T-helper 17 cell (primary cell): Measurements from ENCODE around the gene SUPT16H. TPM values are rescaled to one million over a fixed set of nuclear protein-coding genes. Genes with fewer than 3 reads are reported as not detected.
A peak's percentile ranks its signal among the peaks of the same experiment; 100 is the strongest.

Experiments used
- ATAC-seq: fragments of 150-1000 bp; cut with Tn5 transposase; 2 replicates; pipeline ENCODE4 v1.10.0; 2021; ENCODE audit warnings: mild to moderate bottlenecking, moderate library complexity
- DNase-seq, 3 donors: peaks; one replicate each; pipeline versions ENCODE4 v3.0.0 to v3.0.0-alpha.2; 2020 to 2021
- H3K9me3 ChIP-seq: one replicate; pipeline ENCODE4 v1.7.0; 2013; ENCODE audit warnings: low read length, mild to moderate bottlenecking; ENCODE audit not compliant: control insufficient read depth, poor library complexity, severe bottlenecking
- H3K27ac Mint-ChIP-seq: one replicate; pipeline ENCODE4 v1.8.0; 2022; ENCODE audit warnings: mild to moderate bottlenecking, moderate library complexity, mixed read lengths
- H3K27me3 Mint-ChIP-seq: one replicate; pipeline ENCODE4 v1.8.0; 2022; ENCODE audit warnings: mixed read lengths
- H3K36me3 Mint-ChIP-seq: one replicate; pipeline ENCODE4 v1.8.0; 2022; ENCODE audit warnings: low read depth, mixed read lengths
- H3K4me1 Mint-ChIP-seq: one replicate; pipeline ENCODE4 v1.8.0; 2022; ENCODE audit warnings: mild to moderate bottlenecking, mixed read lengths
- H3K4me3 Mint-ChIP-seq: one replicate; pipeline ENCODE4 v1.8.0; 2022; ENCODE audit warnings: mild to moderate bottlenecking, moderate library complexity, mixed read lengths
- total RNA-seq, 4 donors: library from RNA in 2 of 4; stranded (reverse) in 2 of 4; gene quantifications; one replicate each; pipeline ENCODE4 v1.2.3 and lab custom pipeline; 2022 to 2026

Gene SUPT16H
- total RNA-seq, 2 donors from 2014 or later: 47.5 to 50.7 TPM

- peaks cover 6% of the 10 kb centered on the region for H3K4me1 Mint-ChIP-seq
- H3K27ac Mint-ChIP-seq: no peak overlapping the region
- no peaks in the 10 kb centered on the region for H3K27me3 Mint-ChIP-seq
- ATAC-seq (no peak), DNase-seq (no peak)
- H3K4me3 Mint-ChIP-seq: no peak overlapping the region
- no peaks in the 10 kb centered on the region for H3K9me3 ChIP-seq
- H3K36me3 Mint-ChIP-seq: no peaks in the 10 kb centered on the region
Observed at GRCh38 chr14:21346532-21347135, 37.2 kb downstream of the SUPT16H start.

DNA sequence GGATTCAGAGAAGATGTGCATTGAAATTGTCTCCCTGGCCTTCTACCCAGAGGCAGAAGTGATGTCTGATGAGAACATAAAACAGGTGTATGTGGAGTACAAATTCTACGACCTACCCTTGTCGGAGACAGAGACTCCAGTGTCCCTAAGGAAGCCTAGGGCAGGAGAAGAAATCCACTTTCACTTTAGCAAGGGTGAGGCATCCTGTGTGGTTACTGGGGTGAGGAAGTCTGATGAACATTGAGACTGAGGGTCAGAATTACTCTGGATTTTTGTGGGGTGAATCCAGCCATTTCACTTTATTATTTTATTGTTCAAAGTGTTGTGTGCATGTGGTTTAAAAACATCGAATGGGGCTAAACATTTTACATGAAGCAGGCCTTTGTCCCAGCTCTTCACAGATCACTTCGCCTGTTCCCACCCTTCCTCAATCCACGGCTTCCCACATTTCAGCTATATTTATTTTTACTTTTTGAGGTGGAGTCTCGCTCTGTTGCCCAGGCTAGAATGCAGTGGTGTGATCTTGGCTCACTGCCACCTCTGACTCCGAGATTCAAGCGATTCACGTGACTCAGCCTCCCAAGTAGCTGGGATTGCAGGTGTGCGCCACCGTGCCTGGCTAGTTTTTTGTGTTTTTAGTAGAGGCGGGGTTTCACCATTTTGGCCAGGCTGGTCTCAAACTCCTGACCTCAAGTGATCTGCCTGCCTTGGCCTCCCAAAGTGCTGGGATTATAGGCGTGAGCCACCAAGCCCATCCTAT, 40.6 kb downstream of the SUPT16H start:
- peaks cover 6% of the 10 kb centered on the region for H3K4me1 Mint-ChIP-seq
- H3K4me3 Mint-ChIP-seq: no peak overlapping the region
- no peaks in the 10 kb centered on the region for H3K36me3 Mint-ChIP-seq
- H3K27me3 Mint-ChIP-seq: peaks cover 6% of the 10 kb centered on the region
- no peak for ATAC-seq
- H3K9me3 ChIP-seq: no peaks in the 10 kb centered on the region
- no peak for DNase-seq
- no peak overlapping the region for H3K27ac Mint-ChIP-seq

- no peaks in the 10 kb centered on the region for H3K36me3 Mint-ChIP-seq
- no peaks in the 10 kb centered on the region for H3K27me3 Mint-ChIP-seq
- ATAC-seq (no peak), DNase-seq (no peak)
- peaks cover 2% of the 10 kb centered on the region for H3K4me1 Mint-ChIP-seq
- no peak overlapping the region for H3K27ac Mint-ChIP-seq
- H3K9me3 ChIP-seq: no peaks in the 10 kb centered on the region
- no peak overlapping the region for H3K4me3 Mint-ChIP-seq
Observed at GRCh38 chr14:21334202-21334906, 49.5 kb downstream of the SUPT16H start.

- Mint-ChIP-seq H3K4me3 (no peak overlapping the region), H3K4me1 (peaks cover 2% of the 10 kb centered on the region), H3K27me3 (peaks cover 5% of the 10 kb centered on the region), H3K36me3 (no peaks in the 10 kb centered on the region), H3K27ac (no peak overlapping the region)
- ATAC-seq (no peak), DNase-seq (no peak)
- no peaks in the 10 kb centered on the region for H3K9me3 ChIP-seq
Observed at GRCh38 chr14:21332950-21333349, 50.9 kb downstream of the SUPT16H start.

- ATAC-seq (no peak), DNase-seq (no peak)
- Mint-ChIP-seq H3K27me3 (peaks cover 45% of the 10 kb centered on the region), H3K4me1 (no peaks in the 10 kb centered on the region), H3K27ac (no peak overlapping the region), H3K36me3 (peaks cover 4% of the 10 kb centered on the region), H3K4me3 (no peak overlapping the region)
- H3K9me3 ChIP-seq: no peaks in the 10 kb centered on the region
Observed at GRCh38 chr14:21326972-21327371, 56.8 kb downstream of the SUPT16H start.

DNA sequence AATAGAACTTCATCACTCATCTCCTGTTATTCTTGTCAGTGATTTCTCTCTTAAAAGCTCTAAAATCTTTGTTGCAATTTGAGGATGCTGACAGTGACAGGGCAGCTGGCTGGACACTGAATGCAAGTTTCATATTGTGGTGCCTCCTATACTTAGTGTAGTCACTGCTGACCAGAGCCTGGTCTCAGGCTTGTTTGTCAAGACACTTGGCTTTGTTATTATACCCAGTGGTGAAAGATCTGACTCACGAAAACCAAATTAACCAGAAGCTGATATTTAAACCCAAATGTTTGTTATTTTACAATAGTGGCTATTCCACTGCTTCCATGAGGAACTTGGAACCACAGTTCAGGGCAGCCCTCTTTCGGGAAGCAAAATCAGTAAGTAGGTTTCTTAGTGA, 61.1 kb downstream of the SUPT16H start:
- no peak overlapping the region for H3K27ac Mint-ChIP-seq
- no peak overlapping the region for H3K4me3 Mint-ChIP-seq
- H3K27me3 Mint-ChIP-seq: peaks cover 40% of the 10 kb centered on the region

DNA sequence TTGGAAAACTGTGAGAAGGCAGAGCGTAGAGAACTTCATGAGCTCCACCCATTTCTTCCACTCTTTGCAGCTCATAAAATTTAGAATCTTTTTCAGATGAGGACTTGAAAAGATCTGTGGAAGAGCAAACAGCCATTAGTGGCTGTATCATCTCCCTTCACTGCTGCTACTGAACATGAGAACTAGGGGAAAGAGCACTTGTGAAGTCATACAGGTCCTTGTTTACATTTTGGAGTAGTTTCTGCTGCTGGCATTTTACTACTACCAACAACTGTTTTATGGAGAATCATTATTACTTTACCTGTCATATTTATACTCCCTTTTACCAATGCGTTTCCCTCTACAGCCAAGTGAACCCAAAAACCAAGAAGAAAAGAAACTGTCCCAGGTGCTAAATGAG, 62.9 kb downstream of the SUPT16H start:
- peaks cover 4% of the 10 kb centered on the region for H3K36me3 Mint-ChIP-seq
- peaks cover 17% of the 10 kb centered on the region for H3K4me1 Mint-ChIP-seq
- no peaks in the 10 kb centered on the region for H3K9me3 ChIP-seq
- H3K27ac Mint-ChIP-seq: no peak overlapping the region
- ATAC-seq: no peak
- H3K4me3 Mint-ChIP-seq: no peak overlapping the region
- H3K27me3 Mint-ChIP-seq: peaks cover 31% of the 10 kb centered on the region
- no peak for DNase-seq

More for the DNA sequence above, 61.1 kb downstream of the SUPT16H start:
- peaks cover 4% of the 10 kb centered on the region for H3K36me3 Mint-ChIP-seq
- no peak for DNase-seq
- peaks cover 15% of the 10 kb centered on the region for H3K4me1 Mint-ChIP-seq
- ATAC-seq: no peak
- H3K9me3 ChIP-seq: no peaks in the 10 kb centered on the region

GRCh38 chr14:21317398-21317797, 66.4 kb downstream of the SUPT16H start:
- H3K27ac Mint-ChIP-seq: no peak overlapping the region
- ATAC-seq: no peak

GRCh38 chr14:21313512-21313911, 70.3 kb downstream of the SUPT16H start:
- no peaks in the 10 kb centered on the region for H3K27me3 Mint-ChIP-seq
- no peak overlapping the region for H3K4me3 Mint-ChIP-seq
- DNase-seq (no peak), ATAC-seq (no peak)
- no peaks in the 10 kb centered on the region for H3K36me3 Mint-ChIP-seq
- H3K4me1 Mint-ChIP-seq: peaks cover 10% of the 10 kb centered on the region
- no peaks in the 10 kb centered on the region for H3K9me3 ChIP-seq
- no peak overlapping the region for H3K27ac Mint-ChIP-seq

More at GRCh38 chr14:21317398-21317797, 66.4 kb downstream of the SUPT16H start:
- Mint-ChIP-seq H3K4me1 (peaks cover 17% of the 10 kb centered on the region), H3K27me3 (peaks cover 2% of the 10 kb centered on the region), H3K4me3 (no peak overlapping the region), H3K36me3 (peaks cover under 1% of the 10 kb centered on the region)
- no peak for DNase-seq
- no peaks in the 10 kb centered on the region for H3K9me3 ChIP-seq

GRCh38 chr14:21311614-21312013, 72.2 kb downstream of the SUPT16H start:
- Mint-ChIP-seq H3K36me3 (no peaks in the 10 kb centered on the region), H3K27ac (no peak overlapping the region), H3K27me3 (no peaks in the 10 kb centered on the region), H3K4me1 (peaks cover 17% of the 10 kb centered on the region), H3K4me3 (no peak overlapping the region)
- DNase-seq (no peak), ATAC-seq (no peak)
- no peaks in the 10 kb centered on the region for H3K9me3 ChIP-seq

- DNase-seq (no peak), ATAC-seq (no peak)
- H3K4me3 Mint-ChIP-seq: no peak overlapping the region
- no peaks in the 10 kb centered on the region for H3K27me3 Mint-ChIP-seq
- H3K27ac Mint-ChIP-seq: no peak overlapping the region
- H3K36me3 Mint-ChIP-seq: no peaks in the 10 kb centered on the region
- H3K9me3 ChIP-seq: no peaks in the 10 kb centered on the region
- peaks cover 17% of the 10 kb centered on the region for H3K4me1 Mint-ChIP-seq
Observed at GRCh38 chr14:21309956-21310355, 73.9 kb downstream of the SUPT16H start.

- H3K4me1 Mint-ChIP-seq: peaks cover 17% of the 10 kb centered on the region
- H3K4me3 Mint-ChIP-seq: peak overlapping the region; percentile 91
- H3K27ac Mint-ChIP-seq: peak overlapping the region; percentile 93
- no peaks in the 10 kb centered on the region for H3K9me3 ChIP-seq
- no peaks in the 10 kb centered on the region for H3K27me3 Mint-ChIP-seq
- ATAC-seq: no peak
- no peaks in the 10 kb centered on the region for H3K36me3 Mint-ChIP-seq
- no peak for DNase-seq
Observed at GRCh38 chr14:21309238-21309636, 74.6 kb downstream of the SUPT16H start.

DNA sequence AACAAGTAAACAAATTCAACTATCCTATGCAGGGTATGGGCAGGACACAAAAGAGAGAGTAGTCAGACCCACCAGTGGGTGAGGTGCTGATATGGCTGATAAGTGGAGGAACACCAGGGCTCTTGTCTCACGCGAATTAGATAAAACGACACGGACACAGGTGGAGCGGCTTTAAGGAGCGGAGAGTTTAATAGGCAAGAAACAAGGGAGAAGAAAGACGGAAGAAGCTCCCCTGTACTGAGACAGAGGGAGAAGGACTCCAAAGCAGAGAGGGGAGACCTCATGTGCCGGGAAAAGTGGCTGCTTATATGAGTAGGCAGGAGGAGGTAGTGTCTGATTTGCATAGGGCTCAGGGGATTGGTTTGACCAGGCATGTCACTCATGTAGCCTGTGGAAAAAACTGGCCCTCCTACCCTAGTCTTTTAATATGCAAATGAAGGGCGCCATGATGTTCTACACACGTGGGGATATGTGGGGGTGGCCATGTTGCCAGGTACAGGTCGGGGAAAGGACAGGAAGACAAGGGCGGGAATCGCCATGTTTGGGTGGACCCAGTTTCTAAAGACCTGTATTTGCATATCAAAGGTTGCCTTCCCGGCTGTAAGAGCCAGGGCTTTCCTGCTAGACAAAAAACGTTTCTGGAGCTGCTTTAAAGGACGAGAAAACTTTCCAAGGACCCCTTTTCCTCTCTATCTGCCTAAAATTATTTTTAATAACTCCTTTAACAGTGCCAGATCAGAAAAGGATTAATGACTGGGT, 75.2 kb downstream of the SUPT16H start:
- Mint-ChIP-seq H3K36me3 (no peaks in the 10 kb centered on the region), H3K4me3 (peak overlapping the region; percentile 91), H3K27ac (peak overlapping the region; percentile 93), H3K4me1 (peaks cover 17% of the 10 kb centered on the region), H3K27me3 (no peaks in the 10 kb centered on the region)
- DNase-seq: peak; percentile 46 to 69 (median 50)
- peak; percentile 92 for ATAC-seq
- no peaks in the 10 kb centered on the region for H3K9me3 ChIP-seq
